Measurements from ENCODE around the gene FILIP1.

DNA sequence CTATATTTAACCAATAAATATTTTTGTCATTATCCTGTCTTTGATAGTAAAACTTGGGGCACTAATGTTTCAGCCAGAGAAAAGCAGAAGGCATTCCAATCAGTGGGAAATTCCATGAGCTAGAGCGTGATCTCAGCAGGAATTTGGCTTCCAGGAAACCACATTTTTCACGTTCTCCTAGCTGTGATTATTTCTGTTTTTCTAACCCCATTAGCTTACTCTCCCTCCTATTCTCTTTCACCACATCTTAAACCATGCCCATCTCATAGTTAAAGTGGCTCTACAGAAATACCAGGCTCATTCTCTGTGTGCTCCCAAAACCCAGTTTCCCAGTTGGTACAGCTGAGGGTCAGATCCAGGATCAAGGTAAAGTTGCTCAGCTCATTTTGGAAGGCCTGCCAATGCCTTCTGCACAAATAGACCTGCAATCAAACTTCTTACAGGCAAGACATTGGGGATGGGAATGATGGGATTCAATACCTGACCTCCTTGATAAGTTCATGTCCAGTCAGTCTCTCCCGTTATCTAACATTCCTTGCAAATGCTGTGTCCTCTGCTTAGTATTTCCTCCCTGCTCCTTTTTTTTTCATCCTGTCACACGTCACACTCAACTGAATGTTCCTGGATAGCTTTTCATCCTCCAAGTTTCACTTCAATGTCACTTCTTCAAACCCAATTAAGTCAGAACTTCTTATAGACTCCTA is 175.9 kb downstream of the FILIP1 start:
- TF ChIP-seq, protein P1, sequence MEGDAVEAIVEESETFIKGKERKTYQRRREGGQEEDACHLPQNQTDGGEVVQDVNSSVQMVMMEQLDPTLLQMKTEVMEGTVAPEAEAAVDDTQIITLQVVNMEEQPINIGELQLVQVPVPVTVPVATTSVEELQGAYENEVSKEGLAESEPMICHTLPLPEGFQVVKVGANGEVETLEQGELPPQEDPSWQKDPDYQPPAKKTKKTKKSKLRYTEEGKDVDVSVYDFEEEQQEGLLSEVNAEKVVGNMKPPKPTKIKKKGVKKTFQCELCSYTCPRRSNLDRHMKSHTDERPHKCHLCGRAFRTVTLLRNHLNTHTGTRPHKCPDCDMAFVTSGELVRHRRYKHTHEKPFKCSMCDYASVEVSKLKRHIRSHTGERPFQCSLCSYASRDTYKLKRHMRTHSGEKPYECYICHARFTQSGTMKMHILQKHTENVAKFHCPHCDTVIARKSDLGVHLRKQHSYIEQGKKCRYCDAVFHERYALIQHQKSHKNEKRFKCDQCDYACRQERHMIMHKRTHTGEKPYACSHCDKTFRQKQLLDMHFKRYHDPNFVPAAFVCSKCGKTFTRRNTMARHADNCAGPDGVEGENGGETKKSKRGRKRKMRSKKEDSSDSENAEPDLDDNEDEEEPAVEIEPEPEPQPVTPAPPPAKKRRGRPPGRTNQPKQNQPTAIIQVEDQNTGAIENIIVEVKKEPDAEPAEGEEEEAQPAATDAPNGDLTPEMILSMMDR (conservative IDR thresholded peaks at IDR 0.05) = no peak
- no peak for TF ChIP-seq ZFX (IDR thresholded peaks at IDR 0.05)
